Vagina (tissue), 2 donors: Measurements from ENCODE around the gene WDR20. TPM values are rescaled to one million over a fixed set of nuclear protein-coding genes. Genes with fewer than 3 reads are reported as not detected.

Source experiments
- DNase-seq, 2 donors: peaks; one replicate each; pipeline ENCODE4 v3.0.0-alpha.2; 2017; ENCODE audit errors: extremely low spot score in 2 of 2
- H3K27ac ChIP-seq: fragments of 200-600 bp; sonication (generic); one replicate; pipeline ENCODE4 v1.5.1; 2019
- H3K27me3 ChIP-seq: fragments of 200-600 bp; sonication (generic); one replicate; pipeline ENCODE4 v1.5.1; 2019
- H3K36me3 ChIP-seq, 2 donors: fragments of 200-600 bp; sonication (generic); one replicate each; pipeline ENCODE4 v1.5.1; 2017 to 2019
- H3K4me1 ChIP-seq: fragments of 200-600 bp; sonication (generic); one replicate; pipeline ENCODE4 v1.5.1; 2019
- H3K4me3 ChIP-seq, 2 donors: fragments of 200-600 bp; sonication (generic); 1 replicate in 1 of 2; 2 replicates in 1 of 2; pipeline ENCODE4 v1.5.1; 2016 to 2019
- H3K9me3 ChIP-seq: fragments of 200-600 bp; sonication (generic); one replicate; pipeline ENCODE4 v1.5.1; 2019
- POLR2A ChIP-seq, 2 donors: fragments of 450-650 bp; IDR thresholded peaks; one replicate each; pipeline ENCODE4 v1.6.1; 2017; ENCODE audit warnings: antibody characterized with exemption in 2 of 2, mild to moderate bottlenecking in 2 of 2, moderate library complexity in 2 of 2
- POLR2AphosphoS5 ChIP-seq, 2 donors: sonication (generic); formaldehyde crosslinking; IDR thresholded peaks; one replicate each; pipeline ENCODE4 v1.9.0; 2017; ENCODE audit warnings: antibody characterized with exemption in 2 of 2, mild to moderate bottlenecking in 2 of 2, low read depth in 1 of 2; ENCODE audit not compliant: insufficient read depth in 1 of 2
- intact Hi-C: fragments of 100-400 bp; cut with DNase I; formaldehyde crosslinking; loops from one replicate; pipeline ENCODE4 v1.15.1; 2023
- total RNA-seq: library from RNA; depleted of rRNA; stranded (reverse); fragments of >200 nt; gene quantifications from one replicate; pipeline ENCODE4 v1.2.3, GENCODE V29; 2016
- TF ChIP-seq, protein P1 (sequence below), 3 experiments: fragments of 450-650 bp in 2 of 3; fragments of 200-600 bp in 1 of 3; sonication (generic) in 1 of 3; IDR thresholded peaks; one replicate each; pipeline ENCODE4 v1.5.1; 2017 to 2019; ENCODE audit warnings: antibody characterized with exemption in 3 of 3, mild to moderate bottlenecking in 2 of 3, moderate library complexity in 2 of 3

The WDR20 gene
- total RNA-seq, 1 donor from 2014 or later: 24.8 TPM

DNA sequence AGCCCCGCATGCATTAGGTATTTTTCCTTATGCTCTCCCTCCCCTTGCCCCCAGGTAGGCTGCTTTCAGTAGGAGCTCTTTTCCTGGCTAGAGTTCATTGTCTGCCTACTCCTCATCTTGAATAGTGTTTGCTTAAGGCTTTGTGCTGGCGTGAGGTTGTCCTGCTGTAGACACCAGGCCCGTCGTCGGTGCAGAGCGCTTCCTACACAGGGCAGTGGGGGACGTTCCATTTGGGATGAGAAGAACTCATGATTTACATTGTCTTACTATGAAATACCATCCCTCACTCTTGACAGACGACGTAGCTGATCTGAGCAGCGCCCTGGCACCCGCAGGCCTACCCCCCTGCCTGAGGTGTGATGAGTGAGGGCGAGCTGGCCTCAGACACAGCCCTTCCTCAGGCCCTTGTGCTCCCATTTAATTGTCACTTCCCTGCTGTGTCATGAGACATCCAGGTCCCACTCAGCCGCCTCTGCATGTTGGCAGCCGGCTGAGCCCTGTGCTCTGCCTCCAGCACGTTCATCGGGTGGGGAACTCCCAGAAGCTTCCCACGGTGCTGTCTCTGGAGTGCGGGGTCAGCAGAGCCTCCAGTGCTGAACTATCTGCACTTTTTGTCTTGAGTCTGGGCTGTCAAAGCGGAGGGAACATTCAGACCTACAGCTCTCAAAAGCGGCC is 76.0 kb downstream of the WDR20 start:
- Histone ChIP-seq H3K4me3 (no peak overlapping the region), H3K27ac (no peak overlapping the region), H3K9me3 (no peaks in the 10 kb centered on the region), H3K27me3 (no peaks in the 10 kb centered on the region), H3K4me1 (peaks cover 11% of the 10 kb centered on the region), H3K36me3 (peaks cover 0 to 4% of the 10 kb centered on the region in 2 donors)
- no peak for TF ChIP-seq POLR2A (IDR thresholded peaks at IDR 0.05)
- TF ChIP-seq, protein P1, sequence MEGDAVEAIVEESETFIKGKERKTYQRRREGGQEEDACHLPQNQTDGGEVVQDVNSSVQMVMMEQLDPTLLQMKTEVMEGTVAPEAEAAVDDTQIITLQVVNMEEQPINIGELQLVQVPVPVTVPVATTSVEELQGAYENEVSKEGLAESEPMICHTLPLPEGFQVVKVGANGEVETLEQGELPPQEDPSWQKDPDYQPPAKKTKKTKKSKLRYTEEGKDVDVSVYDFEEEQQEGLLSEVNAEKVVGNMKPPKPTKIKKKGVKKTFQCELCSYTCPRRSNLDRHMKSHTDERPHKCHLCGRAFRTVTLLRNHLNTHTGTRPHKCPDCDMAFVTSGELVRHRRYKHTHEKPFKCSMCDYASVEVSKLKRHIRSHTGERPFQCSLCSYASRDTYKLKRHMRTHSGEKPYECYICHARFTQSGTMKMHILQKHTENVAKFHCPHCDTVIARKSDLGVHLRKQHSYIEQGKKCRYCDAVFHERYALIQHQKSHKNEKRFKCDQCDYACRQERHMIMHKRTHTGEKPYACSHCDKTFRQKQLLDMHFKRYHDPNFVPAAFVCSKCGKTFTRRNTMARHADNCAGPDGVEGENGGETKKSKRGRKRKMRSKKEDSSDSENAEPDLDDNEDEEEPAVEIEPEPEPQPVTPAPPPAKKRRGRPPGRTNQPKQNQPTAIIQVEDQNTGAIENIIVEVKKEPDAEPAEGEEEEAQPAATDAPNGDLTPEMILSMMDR (IDR thresholded peaks at IDR 0.05): no peak
- no peak for TF ChIP-seq POLR2AphosphoS5 (IDR thresholded peaks at IDR 0.05; ENCODE audit: insufficient read depth in 1 of 2, low read depth in 1 of 2)
- intact Hi-C loops: no loop called here
- DNase-seq: no peak

DNA sequence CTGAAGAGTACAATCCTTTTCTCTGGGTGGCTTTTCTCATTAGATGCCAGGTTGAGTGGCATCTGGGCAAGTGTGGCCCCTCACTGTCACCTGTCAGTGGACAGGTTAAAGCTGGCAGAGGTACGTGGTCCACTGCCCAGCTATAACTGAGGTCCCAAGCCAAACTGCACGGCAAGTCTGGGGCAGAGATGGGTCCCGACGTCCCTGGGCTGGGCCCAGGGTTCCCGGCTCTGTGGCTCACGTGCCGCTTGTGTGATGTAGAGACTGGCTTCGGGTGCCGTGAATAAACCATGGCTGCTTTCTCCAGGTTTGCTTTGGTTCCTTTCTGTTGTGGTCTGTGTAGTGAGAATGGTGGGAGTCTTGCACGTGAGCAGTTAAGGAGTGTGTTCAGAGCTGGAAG is 77.7 kb downstream of the WDR20 start:
- H3K27me3 ChIP-seq: no peaks in the 10 kb centered on the region

DNA sequence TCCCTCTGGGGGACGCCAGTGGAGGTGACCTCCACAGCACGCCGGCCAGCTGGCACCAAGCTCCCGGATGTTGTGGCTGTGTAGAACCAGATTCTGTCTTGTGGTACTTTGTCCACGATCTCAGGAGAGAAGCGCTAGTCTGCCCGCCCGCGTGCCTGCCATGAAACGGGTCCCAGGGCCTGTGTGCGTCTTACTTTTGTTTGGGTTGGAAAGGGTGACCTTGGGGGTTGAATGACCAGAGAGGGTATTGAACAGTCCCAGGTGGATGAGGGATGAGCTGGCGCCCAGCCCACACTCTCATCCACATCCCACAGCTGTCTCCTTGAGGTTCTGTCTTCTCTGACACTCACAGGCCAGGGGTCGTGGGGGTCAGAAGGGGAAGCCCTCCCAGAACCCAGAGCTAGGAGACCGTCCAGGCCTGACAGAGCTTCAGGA is 78.3 kb downstream of the WDR20 start:
- no peak for DNase-seq
- Histone ChIP-seq H3K4me1 (peaks cover 19% of the 10 kb centered on the region), H3K27me3 (no peaks in the 10 kb centered on the region), H3K9me3 (no peaks in the 10 kb centered on the region), H3K36me3 (peaks cover 0 to 8% of the 10 kb centered on the region in 2 donors), H3K27ac (no peak overlapping the region), H3K4me3 (no peak overlapping the region)
- TF ChIP-seq POLR2AphosphoS5 (IDR thresholded peaks at IDR 0.05; ENCODE audit: insufficient read depth in 1 of 2, low read depth in 1 of 2) (no peak), POLR2A (IDR thresholded peaks at IDR 0.05) (no peak)
- TF ChIP-seq, protein P1 (IDR thresholded peaks at IDR 0.05): no peak
- intact Hi-C loops: no loop called here

More for the DNA sequence above, 77.7 kb downstream of the WDR20 start:
- no peak overlapping the region for H3K4me3 ChIP-seq
- H3K9me3 ChIP-seq: no peaks in the 10 kb centered on the region
- TF ChIP-seq, protein P1 (IDR thresholded peaks at IDR 0.05): no peak
- TF ChIP-seq POLR2AphosphoS5 (IDR thresholded peaks at IDR 0.05; ENCODE audit: insufficient read depth in 1 of 2, low read depth in 1 of 2): no peak
- H3K36me3 ChIP-seq: peaks cover 0 to 4% of the 10 kb centered on the region in 2 donors
- DNase-seq: no peak
- intact Hi-C loops: no loop called here
- H3K27ac ChIP-seq: no peak overlapping the region
- H3K4me1 ChIP-seq: peaks cover 19% of the 10 kb centered on the region

DNA sequence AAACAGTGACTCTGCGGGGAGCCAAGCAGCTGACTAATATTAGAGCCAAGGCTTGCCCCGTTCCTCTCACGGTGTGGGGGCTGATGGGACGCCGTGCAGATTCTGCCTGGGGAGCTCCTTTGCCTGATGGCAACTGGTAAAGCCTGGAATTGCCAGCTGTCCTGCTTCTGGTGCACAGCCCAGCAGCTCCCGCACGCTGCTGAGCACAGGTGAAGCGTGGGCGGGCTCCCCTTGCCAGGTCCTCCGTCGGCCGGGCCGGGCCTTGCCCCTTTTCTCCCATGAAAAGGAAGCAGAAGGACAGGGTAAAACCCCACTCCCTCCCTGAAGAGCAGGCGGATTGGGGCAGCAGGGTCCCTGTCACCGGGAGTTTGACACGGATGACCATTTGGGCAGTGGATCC is 79.0 kb downstream of the WDR20 start:
- H3K36me3 ChIP-seq: peaks cover 0 to 9% of the 10 kb centered on the region in 2 donors
- no peaks in the 10 kb centered on the region for H3K27me3 ChIP-seq
- intact Hi-C loops: no loop called here
- peaks cover 19% of the 10 kb centered on the region for H3K4me1 ChIP-seq
- no peak for DNase-seq
- TF ChIP-seq, protein P1 (IDR thresholded peaks at IDR 0.05): no peak
- TF ChIP-seq POLR2AphosphoS5 (IDR thresholded peaks at IDR 0.05; ENCODE audit: insufficient read depth in 1 of 2, low read depth in 1 of 2) (no peak), POLR2A (IDR thresholded peaks at IDR 0.05) (no peak)
- H3K27ac ChIP-seq: no peak overlapping the region
- no peak overlapping the region for H3K4me3 ChIP-seq
- no peaks in the 10 kb centered on the region for H3K9me3 ChIP-seq

DNA sequence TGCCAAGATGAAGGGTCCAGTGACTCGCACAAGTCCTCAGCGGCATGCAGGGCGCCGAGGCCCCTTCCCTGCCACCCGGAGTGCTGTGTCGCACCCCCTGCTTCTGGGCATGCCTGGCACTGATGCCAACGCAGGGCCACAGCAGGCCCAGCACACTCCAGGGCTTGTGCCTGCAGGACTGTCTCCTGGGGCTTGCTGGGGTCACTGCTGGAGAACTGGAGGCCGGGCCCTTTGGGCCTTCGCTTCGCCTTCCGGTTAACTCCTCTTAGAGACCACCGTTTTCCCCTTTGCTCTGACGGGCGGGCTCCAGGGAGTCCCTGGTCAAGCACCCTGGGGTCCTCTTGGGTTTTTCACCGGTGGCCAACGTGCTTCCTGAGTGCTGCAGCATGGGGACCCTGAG is 79.6 kb downstream of the WDR20 start:
- Histone ChIP-seq H3K9me3 (no peaks in the 10 kb centered on the region), H3K36me3 (peaks cover 0 to 9% of the 10 kb centered on the region in 2 donors), H3K4me1 (peaks cover 19% of the 10 kb centered on the region), H3K27me3 (no peaks in the 10 kb centered on the region), H3K4me3 (no peak overlapping the region), H3K27ac (no peak overlapping the region)
- intact Hi-C loops: no loop called here
- DNase-seq: no peak
- TF ChIP-seq, protein P1 (IDR thresholded peaks at IDR 0.05): no peak
- TF ChIP-seq POLR2AphosphoS5 (IDR thresholded peaks at IDR 0.05; ENCODE audit: insufficient read depth in 1 of 2, low read depth in 1 of 2): no peak
